HG02763 (cell line): Measurements from ENCODE around the gene ATG9B.
"Not testable (repeated sequence)": the region's sequence is repeated elsewhere in the genome, so short reads cannot be mapped to it uniquely, and the experiment has no call there.

Experiments
- ATAC-seq: cut with Tn5 transposase; IDR thresholded peaks from one replicate; pipeline ENCODE4 v1.9.1; 2021; ENCODE audit warnings: mild to moderate bottlenecking, moderate library complexity; ENCODE audit not compliant: unreplicated experiment

ATG9B gene

DNA sequence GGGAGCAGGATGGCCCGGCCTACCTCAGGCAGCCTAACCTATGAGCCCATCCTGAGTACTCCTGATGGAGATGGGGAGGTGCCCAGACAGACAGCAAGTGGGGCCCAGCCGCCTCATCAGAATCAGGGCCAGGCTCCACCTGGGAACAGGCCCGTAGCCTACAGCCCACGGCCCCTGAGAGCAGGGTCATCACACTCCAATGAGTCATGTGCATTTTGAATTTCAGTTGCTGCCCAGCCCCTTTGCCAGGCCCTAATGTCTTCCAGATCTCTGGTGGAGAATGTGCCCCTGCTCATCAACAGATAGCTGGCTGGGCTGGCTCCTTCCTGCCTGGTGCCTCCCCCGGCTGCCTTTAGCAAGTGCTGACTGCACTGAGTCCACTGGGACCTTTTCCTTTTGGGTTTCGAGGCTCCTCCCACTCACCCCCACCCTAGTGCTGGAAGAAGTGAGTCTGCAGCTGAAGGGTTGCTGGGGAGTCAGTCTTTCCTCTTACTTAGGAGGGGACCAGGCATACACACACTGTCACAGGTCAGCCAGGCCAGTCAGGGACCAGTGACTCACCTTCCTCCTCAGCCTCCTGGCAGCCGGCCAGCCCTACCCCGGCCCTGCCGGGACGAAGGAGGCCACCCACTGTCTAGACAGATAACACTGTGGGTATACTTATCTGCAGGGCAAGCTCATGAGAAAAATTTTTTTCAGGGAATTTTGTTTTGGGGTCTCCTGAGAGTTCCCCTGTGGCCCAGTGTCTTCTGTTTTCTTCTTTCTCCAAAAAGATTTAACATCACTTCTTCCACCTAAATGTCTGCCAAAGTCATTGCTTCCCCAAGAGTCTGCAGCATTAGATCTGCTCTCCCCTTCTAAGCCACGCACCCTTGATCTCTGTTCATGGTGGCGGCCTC lies 14.9 kb upstream of the ATG9B start:
- no peak for ATAC-seq

- no peak for ATAC-seq
These were observed 11.6 kb upstream of the ATG9B start for GRCh38 chr7:151035902-151036301.

DNA sequence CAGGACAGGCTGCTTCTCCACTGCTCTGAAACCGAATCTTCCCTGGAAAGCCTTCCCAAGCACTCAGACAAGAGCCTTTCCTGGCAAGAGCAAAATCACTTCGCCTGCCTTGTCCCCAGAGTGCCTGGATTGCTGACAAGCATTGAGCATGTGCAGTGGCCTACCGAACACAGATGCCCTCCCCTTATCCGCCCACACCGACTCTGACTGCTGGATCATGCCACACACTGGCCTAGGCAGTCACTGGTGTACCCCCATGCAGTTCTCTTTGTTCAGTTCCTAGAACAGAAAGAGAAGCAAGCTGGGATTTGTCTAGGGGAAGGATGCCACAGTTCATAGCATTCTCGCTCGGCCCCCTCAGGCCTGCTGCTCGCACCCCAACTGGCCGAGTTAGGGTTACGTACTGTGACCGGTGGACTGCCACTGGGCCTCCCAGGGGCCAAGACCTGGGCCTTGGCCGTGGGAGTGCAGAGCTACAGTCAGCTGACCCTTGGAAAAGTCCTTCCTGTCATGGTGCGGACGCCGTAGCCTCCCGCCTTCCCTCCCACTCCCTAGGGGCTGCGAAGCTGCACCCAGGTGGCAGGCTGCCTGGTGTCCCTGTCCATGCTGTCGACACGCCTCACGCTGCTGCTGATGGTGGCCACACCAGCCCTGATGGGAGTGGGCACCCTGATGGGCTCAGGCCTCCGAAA lies 10.9 kb upstream of the ATG9B start:
- ATAC-seq, result no peak

GRCh38 chr7:151034312-151035025 lies 10.2 kb upstream of the ATG9B start:
- no peak for ATAC-seq

GRCh38 chr7:151033864-151034249 lies 9.6 kb upstream of the ATG9B start:
- no peak for ATAC-seq

- ATAC-seq, result no peak
These were observed 8.9 kb upstream of the ATG9B start for GRCh38 chr7:151032936-151033863.

GRCh38 chr7:151031011-151031410 lies 6.7 kb upstream of the ATG9B start:
- no peak for ATAC-seq

GRCh38 chr7:151028948-151029501 lies 4.7 kb upstream of the ATG9B start:
- ATAC-seq, result no peak

DNA sequence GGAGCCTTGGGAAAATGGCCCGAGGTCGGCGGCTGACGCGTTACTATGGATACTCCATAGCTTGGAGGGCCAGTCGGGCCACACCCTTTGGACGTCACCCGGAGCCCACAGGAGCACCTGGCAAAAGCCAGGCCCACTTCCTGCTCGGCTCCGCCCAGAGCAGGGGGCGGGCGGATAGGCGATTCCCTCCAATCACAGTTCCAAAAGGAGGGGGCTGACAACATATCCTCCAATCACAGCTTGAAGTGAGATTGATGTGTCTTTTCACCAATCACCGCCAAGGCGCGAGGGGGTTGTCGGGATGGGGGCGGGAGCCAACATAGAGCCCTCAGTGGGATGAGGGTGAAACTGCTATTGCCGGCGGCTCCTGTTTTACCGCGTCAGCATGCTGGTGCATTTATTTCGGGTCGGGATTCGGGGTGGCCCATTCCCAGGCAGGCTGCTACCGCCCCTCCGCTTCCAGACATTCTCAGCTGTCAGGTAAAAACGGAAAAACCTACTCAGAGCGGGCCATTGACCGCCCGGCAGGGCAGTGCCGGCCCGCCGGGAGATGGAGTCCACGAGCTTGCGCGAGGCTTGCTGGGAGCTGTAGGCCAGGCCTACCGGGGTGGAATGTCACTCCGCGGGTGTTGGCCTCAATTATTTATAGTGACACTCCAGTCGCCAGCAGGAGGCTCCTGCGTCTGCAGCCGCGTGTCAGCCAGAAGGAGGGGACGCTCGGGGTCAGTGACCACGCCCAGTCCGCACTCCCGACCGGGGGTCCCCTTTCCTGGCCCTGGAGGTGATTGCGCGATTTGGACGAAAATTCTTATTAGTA lies 4.0 kb upstream of the ATG9B start, which contains the start of gene ABCB8:
Gene ABCB8, plus strand, starts transcription at position 320 of the 817 bp plus-strand sequence. Its CDS starts 66 bp downstream, at position 386.
- peak; percentile 93 for ATAC-seq

DNA sequence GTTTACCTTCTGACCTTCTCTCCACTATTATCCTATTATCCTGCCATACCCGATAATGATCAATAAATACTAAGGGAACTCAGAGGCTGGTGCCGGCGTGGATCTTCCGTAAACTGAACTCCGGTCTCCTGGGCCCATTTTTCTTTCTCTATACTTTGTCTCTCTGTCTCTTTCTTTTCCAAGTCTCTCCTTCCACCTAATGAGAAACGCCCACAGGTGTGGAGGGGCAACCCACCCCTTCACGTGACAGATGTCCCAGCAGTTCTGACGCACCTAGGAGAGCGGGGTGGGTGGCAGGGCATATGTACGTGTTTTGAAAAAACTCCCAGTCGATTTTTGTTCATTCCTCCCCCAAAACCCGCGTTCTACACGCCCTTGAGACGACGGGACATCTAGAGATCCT lies 3.4 kb upstream of the ATG9B start:
- not testable (repeated sequence) for ATAC-seq

DNA sequence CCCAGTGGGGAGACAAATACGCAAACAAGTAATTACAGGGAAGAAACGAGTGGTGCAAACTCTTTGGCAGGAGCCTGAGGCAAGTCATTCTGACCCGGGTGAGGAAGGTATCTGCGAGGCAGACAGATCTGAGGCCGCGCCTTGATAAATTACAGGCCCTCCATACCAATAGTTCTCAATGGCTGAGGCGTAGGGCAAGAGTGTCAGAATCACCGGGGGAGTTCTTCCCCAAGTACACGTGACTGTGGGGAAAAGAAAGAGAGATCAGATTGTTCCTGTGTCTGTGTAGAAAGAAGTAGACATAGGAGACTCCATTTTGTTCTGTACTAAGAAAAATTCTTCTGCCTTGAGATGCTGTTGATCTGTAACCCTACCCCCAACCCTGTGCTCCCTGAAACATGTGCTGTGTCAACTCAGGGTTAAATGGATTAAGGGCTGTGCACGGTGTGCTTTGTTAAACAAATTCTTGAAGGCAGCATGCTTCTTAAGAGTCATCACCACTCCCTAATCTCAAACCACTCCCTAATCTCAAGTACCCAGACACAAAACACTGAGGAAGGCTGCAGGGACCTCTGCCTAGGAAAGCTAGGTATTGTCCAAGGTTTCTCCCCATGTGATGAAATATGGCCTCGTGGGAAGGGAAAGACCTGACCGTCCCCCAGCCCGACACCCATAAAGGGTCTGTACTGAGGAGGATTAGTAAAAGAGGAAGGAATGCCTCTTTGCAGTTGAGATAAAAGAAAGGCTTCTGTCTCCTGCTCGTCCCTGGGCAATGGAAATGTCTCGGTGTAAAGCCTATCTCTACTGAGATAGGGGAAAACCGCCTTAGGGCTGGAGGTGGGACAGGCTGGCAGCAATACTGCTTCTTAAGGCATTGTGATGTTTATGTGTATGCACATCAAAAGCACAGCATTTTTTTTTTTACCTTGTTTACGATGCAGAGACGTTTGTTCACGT lies 2.8 kb upstream of the ATG9B start:
- not testable (repeated sequence) for ATAC-seq

DNA sequence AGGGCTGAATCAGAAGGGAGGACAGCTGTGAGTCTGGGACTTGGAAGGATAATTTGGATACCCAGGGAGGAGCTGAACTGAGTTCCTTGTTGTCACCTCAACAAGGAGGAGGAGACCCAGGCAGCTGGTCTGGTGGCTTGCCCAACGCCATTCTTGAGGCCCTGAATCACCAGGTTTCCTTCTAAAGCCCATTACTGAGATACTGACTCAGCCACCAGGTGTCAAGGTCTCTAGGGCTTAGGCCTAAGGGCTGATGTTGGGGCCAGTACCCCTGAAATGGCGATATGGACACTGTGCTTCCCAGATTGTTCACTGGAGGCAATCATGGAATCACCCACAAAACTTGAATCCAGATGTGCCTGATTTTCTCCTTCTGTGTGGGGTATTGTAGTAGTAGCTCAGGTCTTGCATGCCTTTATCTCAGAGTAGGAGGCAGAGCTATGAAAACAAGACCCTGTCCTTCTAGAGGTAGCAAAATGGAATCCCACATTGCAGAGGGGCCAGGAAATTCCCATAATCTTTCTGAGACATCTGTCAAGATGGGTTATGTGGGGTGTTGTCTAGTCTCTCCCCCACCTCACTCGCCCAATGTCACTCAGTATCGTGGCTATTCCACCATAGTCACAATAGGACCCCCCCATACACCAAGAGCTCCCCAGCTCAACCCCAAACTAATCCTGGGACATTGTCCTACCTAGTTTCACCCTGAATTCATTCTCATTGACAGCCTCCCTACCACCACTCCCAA lies 1.8 kb upstream of the ATG9B start:
- ATAC-seq, result no peak

- ATAC-seq, result no peak
These were observed 1.1 kb downstream of the ATG9B start for GRCh38 chr7:151023232-151023631.

DNA sequence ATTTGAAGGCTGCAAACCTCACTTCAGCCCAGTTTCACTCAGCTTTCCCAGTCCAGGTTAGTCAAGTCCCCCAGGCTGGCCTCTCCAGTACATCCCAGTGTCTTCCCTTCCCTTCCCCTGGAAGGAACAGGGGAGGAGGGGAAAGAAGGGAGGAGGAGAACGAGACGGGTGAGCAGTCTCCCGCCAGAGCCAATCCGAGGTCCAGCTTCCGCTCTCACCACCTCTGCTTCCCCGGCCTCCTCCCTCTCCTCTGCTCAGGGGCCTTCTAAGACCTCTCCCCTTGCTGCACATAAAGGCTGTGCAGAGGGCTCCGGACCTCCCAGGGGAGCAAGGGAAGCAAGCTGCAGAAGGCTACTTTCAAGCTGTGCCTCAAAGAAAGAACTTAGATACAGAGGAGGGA lies 4.1 kb downstream of the ATG9B start:
- no peak for ATAC-seq

DNA sequence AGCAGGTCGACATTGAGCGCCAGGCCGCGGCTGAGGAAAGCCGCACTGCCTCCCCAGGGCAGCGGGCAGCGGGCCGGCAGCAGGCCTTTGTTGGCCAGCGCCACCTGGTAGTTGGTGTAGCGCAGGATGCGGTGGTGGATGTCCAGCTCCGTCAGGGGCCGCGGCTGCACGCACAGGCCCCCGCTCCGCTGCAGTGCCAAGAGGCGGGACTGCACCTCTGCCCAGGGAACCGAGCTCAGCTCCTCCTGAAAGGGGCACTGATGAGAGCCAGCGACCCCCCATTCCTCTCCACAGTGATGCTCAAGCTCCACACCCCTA lies 5.2 kb downstream of the ATG9B start:
- no peak for ATAC-seq

GRCh38 chr7:151018421-151019129 lies 5.7 kb downstream of the ATG9B start:
- ATAC-seq, result no peak

DNA sequence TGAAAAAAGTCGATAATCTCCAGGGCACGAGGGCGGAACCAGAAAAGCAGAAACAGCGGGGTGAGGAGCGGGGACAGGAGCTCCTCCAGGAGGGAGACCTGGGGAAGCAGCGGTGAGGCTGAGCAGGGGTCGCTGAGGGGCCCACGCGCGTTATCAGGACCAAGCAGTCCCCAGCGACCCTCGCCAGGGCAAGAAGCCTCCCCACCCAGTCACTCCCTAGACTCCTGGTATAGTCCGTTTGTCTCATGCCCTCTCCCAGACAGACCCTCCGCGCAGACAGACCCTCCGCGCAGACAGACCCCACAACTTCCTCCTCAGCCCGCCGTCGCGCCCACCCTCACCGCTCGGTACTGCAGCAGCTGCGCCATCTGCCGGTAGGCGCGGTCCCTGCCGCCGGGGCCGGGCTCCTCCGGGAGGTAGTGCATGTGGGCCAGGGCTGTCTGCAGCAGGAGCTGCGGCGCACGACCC lies 6.3 kb downstream of the ATG9B start:
- ATAC-seq, result no peak
